Measurements from ENCODE around the gene CDC37L1. TPM values are rescaled to one million over a fixed set of nuclear protein-coding genes. Genes with fewer than 3 reads are reported as not detected.

CDC37L1 gene
- total RNA-seq: 33.0 TPM

DNA sequence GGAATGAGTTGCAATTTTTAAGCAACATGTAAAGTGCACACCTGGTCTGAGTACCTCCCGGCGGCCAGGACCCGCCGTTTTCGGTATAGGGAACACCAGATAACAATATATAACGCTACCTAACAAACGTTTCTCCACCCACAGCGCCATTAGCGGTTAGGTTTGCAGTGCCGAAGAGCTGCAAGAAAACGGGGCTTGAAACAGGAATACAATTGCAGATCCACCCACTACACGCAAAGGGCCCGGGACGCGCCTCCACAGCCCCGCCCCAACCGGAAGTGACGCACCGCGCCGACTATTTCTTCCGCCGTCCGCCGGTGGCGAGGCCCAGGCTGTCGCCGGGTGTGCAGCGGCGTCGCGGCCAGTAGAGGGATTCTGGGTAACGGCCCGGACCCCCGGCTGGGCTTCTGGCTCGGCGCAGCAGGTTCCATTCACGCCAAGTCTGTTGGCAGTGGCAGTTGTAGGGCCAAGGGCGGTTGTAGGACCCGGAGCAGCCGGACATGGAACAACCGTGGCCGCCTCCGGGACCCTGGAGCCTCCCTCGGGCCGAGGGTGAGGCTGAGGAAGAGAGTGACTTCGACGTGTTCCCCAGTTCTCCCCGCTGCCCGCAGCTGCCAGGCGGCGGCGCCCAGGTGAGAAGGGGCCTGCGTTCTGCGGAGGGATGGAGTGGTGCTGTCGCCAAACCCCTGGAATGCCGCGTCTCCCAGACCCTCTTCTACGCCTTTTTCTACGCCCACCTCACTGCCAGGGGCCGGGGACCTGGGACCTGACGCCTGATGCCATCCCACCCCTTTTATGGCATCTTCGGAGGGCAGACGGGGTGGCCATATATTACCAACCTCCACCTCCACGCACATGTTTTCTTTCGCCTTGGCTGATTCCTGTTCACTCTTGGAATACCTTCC, at the start of gene CDC37L1:
Gene CDC37L1, plus strand, starts transcription at position 302 of the 905 bp plus-strand sequence. Its CDS starts 199 bp downstream, at position 501.

GRCh38 chr9:4662108-4662988, 17.0 kb upstream of the CDC37L1 start, which contains the start of gene PLPP6:
Gene PLPP6 (plus strand): TSS chr9:4662294. CDS start chr9:4662376, 82 bp downstream.

GRCh38 chr9:4666042-4666699, 13.2 kb upstream of the CDC37L1 start, which contains the start of gene SPATA6L:
Gene SPATA6L (minus strand): TSS chr9:4666480. CDS start chr9:4666250, 230 bp downstream.

GRCh38 chr9:4740638-4741364, 61.4 kb downstream of the CDC37L1 start, which contains the start of gene AK3:
Gene AK3 (minus strand): TSS chr9:4741202. CDS start chr9:4741087, 115 bp downstream.

Other genes starting within 250 kb of the CDC37L1 start
- gene SLC1A1, start 189.1 kb upstream of the CDC37L1 start, total RNA-seq: 49.6 TPM
- 17.1 TPM for gene PLPP6, start 17.3 kb upstream of the CDC37L1 start, total RNA-seq
- gene SPATA6L, start 13.1 kb upstream of the CDC37L1 start, total RNA-seq: 11.3 TPM
- gene AK3, start 61.6 kb downstream of the CDC37L1 start, total RNA-seq: 32.8 TPM
- gene RCL1, start 113.4 kb downstream of the CDC37L1 start, total RNA-seq: 22.1 TPM